Measurements from ENCODE around the gene CCDC201.
"Not testable (repeated sequence)": the region's sequence is repeated elsewhere in the genome, so short reads cannot be mapped to it uniquely, and the experiment has no call there.

CCDC201 gene

GRCh38 chr7:45826550-45826949, 46.3 kb downstream of the CCDC201 start:
- not testable (repeated sequence) for H3K9me3 ChIP-seq (ENCODE audit: insufficient read depth, low read depth, low read length); H3K18ac ChIP-seq (ENCODE audit: low read length); H4K12ac ChIP-seq (ENCODE audit: low read depth, low read length); H2AK5ac ChIP-seq (ENCODE audit: low read length); H4K8ac ChIP-seq (ENCODE audit: low read depth, low read length); H2AFZ ChIP-seq (ENCODE audit: insufficient read depth, low read length, poor library complexity); H3K27me3 ChIP-seq (ENCODE audit: insufficient read depth, low read length); H3K79me1 ChIP-seq (ENCODE audit: low read length); H3K14ac ChIP-seq (ENCODE audit: low read length); H2BK120ac ChIP-seq (ENCODE audit: insufficient read depth, low read length, poor library complexity); H2BK12ac ChIP-seq (ENCODE audit: low read length); H4K91ac ChIP-seq (ENCODE audit: low read depth, low read length); H3K27ac ChIP-seq (ENCODE audit: low read depth, low read length); H2BK5ac ChIP-seq (ENCODE audit: low read depth, low read length, poor library complexity); H3K4me3 ChIP-seq (ENCODE audit: low read depth, low read length); H3K36me3 ChIP-seq (ENCODE audit: control insufficient read depth in 1 of 2, insufficient read depth in 2 of 2, low read length in 2 of 2); DNase-seq; H3K79me2 ChIP-seq (ENCODE audit: control insufficient read depth, insufficient read depth, low read length, poor library complexity); H3K4me2 ChIP-seq (ENCODE audit: low read length); H3K23ac ChIP-seq (ENCODE audit: low read length); H3K4me1 ChIP-seq (ENCODE audit: control insufficient read depth in 1 of 2, insufficient read depth in 2 of 2, low read length in 2 of 2); H3K4ac ChIP-seq (ENCODE audit: low read depth, low read length); H3K9ac ChIP-seq (ENCODE audit: low read length)
- no CpG with 5 or more reads among the region's 3 CpGs for WGBS (ENCODE audit: extremely low coverage, insufficient coverage, insufficient read length)

- not testable (repeated sequence) for H2BK5ac ChIP-seq (ENCODE audit: low read depth, low read length, poor library complexity); H2AK5ac ChIP-seq (ENCODE audit: low read length); H3K9ac ChIP-seq (ENCODE audit: low read length); DNase-seq; H3K14ac ChIP-seq (ENCODE audit: low read length); H3K23ac ChIP-seq (ENCODE audit: low read length); H2BK120ac ChIP-seq (ENCODE audit: insufficient read depth, low read length, poor library complexity); H3K4me2 ChIP-seq (ENCODE audit: low read length); H3K18ac ChIP-seq (ENCODE audit: low read length); H3K79me2 ChIP-seq (ENCODE audit: control insufficient read depth, insufficient read depth, low read length, poor library complexity); H3K27me3 ChIP-seq (ENCODE audit: insufficient read depth, low read length); H3K27ac ChIP-seq (ENCODE audit: low read depth, low read length); H4K8ac ChIP-seq (ENCODE audit: low read depth, low read length); H3K9me3 ChIP-seq (ENCODE audit: insufficient read depth, low read depth, low read length); H3K79me1 ChIP-seq (ENCODE audit: low read length); H4K12ac ChIP-seq (ENCODE audit: low read depth, low read length); H3K4ac ChIP-seq (ENCODE audit: low read depth, low read length); H2BK12ac ChIP-seq (ENCODE audit: low read length); H4K91ac ChIP-seq (ENCODE audit: low read depth, low read length); H2AFZ ChIP-seq (ENCODE audit: insufficient read depth, low read length, poor library complexity); H3K36me3 ChIP-seq (ENCODE audit: control insufficient read depth in 1 of 2, insufficient read depth in 2 of 2, low read length in 2 of 2); H3K4me1 ChIP-seq (ENCODE audit: control insufficient read depth in 1 of 2, insufficient read depth in 2 of 2, low read length in 2 of 2); H3K4me3 ChIP-seq (ENCODE audit: low read depth, low read length)
- WGBS (ENCODE audit: extremely low coverage, insufficient coverage, insufficient read length), result no CpG with 5 or more reads among the region's 12 CpGs
Observed at GRCh38 chr7:45818763-45819162, 54.1 kb downstream of the CCDC201 start.

GRCh38 chr7:45817913-45818312, 55.0 kb downstream of the CCDC201 start:
- not testable (repeated sequence) for H4K91ac ChIP-seq (ENCODE audit: low read depth, low read length); H2BK120ac ChIP-seq (ENCODE audit: insufficient read depth, low read length, poor library complexity); DNase-seq; H3K27ac ChIP-seq (ENCODE audit: low read depth, low read length); H3K18ac ChIP-seq (ENCODE audit: low read length); H2AFZ ChIP-seq (ENCODE audit: insufficient read depth, low read length, poor library complexity); H3K27me3 ChIP-seq (ENCODE audit: insufficient read depth, low read length); H3K79me2 ChIP-seq (ENCODE audit: control insufficient read depth, insufficient read depth, low read length, poor library complexity); H3K36me3 ChIP-seq (ENCODE audit: control insufficient read depth in 1 of 2, insufficient read depth in 2 of 2, low read length in 2 of 2); H4K8ac ChIP-seq (ENCODE audit: low read depth, low read length); H3K4me3 ChIP-seq (ENCODE audit: low read depth, low read length); H2BK12ac ChIP-seq (ENCODE audit: low read length); H4K12ac ChIP-seq (ENCODE audit: low read depth, low read length); H3K9me3 ChIP-seq (ENCODE audit: insufficient read depth, low read depth, low read length); H3K79me1 ChIP-seq (ENCODE audit: low read length); H2AK5ac ChIP-seq (ENCODE audit: low read length); H3K4me1 ChIP-seq (ENCODE audit: control insufficient read depth in 1 of 2, insufficient read depth in 2 of 2, low read length in 2 of 2); H3K4me2 ChIP-seq (ENCODE audit: low read length); H3K9ac ChIP-seq (ENCODE audit: low read length); H3K23ac ChIP-seq (ENCODE audit: low read length); H2BK5ac ChIP-seq (ENCODE audit: low read depth, low read length, poor library complexity); H3K14ac ChIP-seq (ENCODE audit: low read length); H3K4ac ChIP-seq (ENCODE audit: low read depth, low read length)
- WGBS (ENCODE audit: extremely low coverage, insufficient coverage, insufficient read length), result no CpG with 5 or more reads among the region's 12 CpGs

- WGBS (ENCODE audit: extremely low coverage, insufficient coverage, insufficient read length), result no CpG with 5 or more reads among the region's 8 CpGs
- H4K91ac ChIP-seq (ENCODE audit: low read depth, low read length); H3K4me1 ChIP-seq (ENCODE audit: control insufficient read depth in 1 of 2, insufficient read depth in 2 of 2, low read length in 2 of 2); H4K12ac ChIP-seq (ENCODE audit: low read depth, low read length); H3K79me1 ChIP-seq (ENCODE audit: low read length); H3K36me3 ChIP-seq (ENCODE audit: control insufficient read depth in 1 of 2, insufficient read depth in 2 of 2, low read length in 2 of 2); H2AK5ac ChIP-seq (ENCODE audit: low read length); H3K9me3 ChIP-seq (ENCODE audit: insufficient read depth, low read depth, low read length); H2BK12ac ChIP-seq (ENCODE audit: low read length); H3K4me3 ChIP-seq (ENCODE audit: low read depth, low read length); H2BK120ac ChIP-seq (ENCODE audit: insufficient read depth, low read length, poor library complexity); H3K27ac ChIP-seq (ENCODE audit: low read depth, low read length); H3K4me2 ChIP-seq (ENCODE audit: low read length); H3K27me3 ChIP-seq (ENCODE audit: insufficient read depth, low read length); H3K23ac ChIP-seq (ENCODE audit: low read length); H3K9ac ChIP-seq (ENCODE audit: low read length); H3K79me2 ChIP-seq (ENCODE audit: control insufficient read depth, insufficient read depth, low read length, poor library complexity); H2AFZ ChIP-seq (ENCODE audit: insufficient read depth, low read length, poor library complexity); H3K4ac ChIP-seq (ENCODE audit: low read depth, low read length); H2BK5ac ChIP-seq (ENCODE audit: low read depth, low read length, poor library complexity); H3K14ac ChIP-seq (ENCODE audit: low read length); H3K18ac ChIP-seq (ENCODE audit: low read length); DNase-seq; H4K8ac ChIP-seq (ENCODE audit: low read depth, low read length): not testable (repeated sequence)
Observed at GRCh38 chr7:45817016-45817415, 55.9 kb downstream of the CCDC201 start.

Data from trophoblast cell (in vitro differentiated cells and primary cell).